CD14-positive monocyte (primary cell): ENCODE results near the gene RRAS. TPM values are rescaled to one million over a fixed set of nuclear protein-coding genes. Genes with fewer than 3 reads are reported as not detected.
A peak's percentile ranks its signal among the peaks of the same experiment; 100 is the strongest.

Source experiments
- DNase-seq, 3 donors: peaks; one replicate each; pipeline ENCODE4 v3.0.0-alpha.2; 2011 to 2022
- H2AFZ ChIP-seq: 2 replicates; pipeline ENCODE4 v1.6.0; 2012; ENCODE audit warnings: mild to moderate bottlenecking, low read depth, low read length, inconsistent platforms; ENCODE audit not compliant: insufficient read depth, poor library complexity, severe bottlenecking
- H3K27ac ChIP-seq, 2 donors: 1 replicate in 1 of 2; 2 replicates in 1 of 2; pipeline ENCODE4 v1.5.1; 2012 to 2013; ENCODE audit warnings: low read length in 2 of 2, control low read depth in 1 of 2, inconsistent platforms in 1 of 2, low read depth in 1 of 2, mild to moderate bottlenecking in 1 of 2
- H3K27me3 ChIP-seq, 2 donors: one replicate each; pipeline versions ENCODE4 v1.6.0 to v1.6.1; 2011 to 2013; ENCODE audit warnings: low read length in 2 of 2; ENCODE audit not compliant: control insufficient read depth in 2 of 2, insufficient read depth in 2 of 2
- H3K36me3 ChIP-seq, 2 donors: replicated peaks in 1 of 2; 1 replicate in 1 of 2; 2 replicates in 1 of 2; pipeline versions ENCODE4 v1.5.1 to v1.6.1; 2012 to 2013; ENCODE audit warnings: low read length in 2 of 2, control low read depth in 1 of 2, inconsistent platforms in 1 of 2, mild to moderate bottlenecking in 1 of 2; ENCODE audit not compliant: insufficient read depth in 2 of 2, control insufficient read depth in 1 of 2
- H3K4me1 ChIP-seq, 2 donors: 1 replicate in 1 of 2; 2 replicates in 1 of 2; pipeline versions ENCODE4 v1.5.1 to v1.6.1; 2012 to 2013; ENCODE audit warnings: low read length in 2 of 2, control low read depth in 1 of 2, inconsistent platforms in 1 of 2, mild to moderate bottlenecking in 1 of 2, moderate library complexity in 1 of 2; ENCODE audit not compliant: insufficient read depth in 2 of 2, control insufficient read depth in 1 of 2
- H3K4me2 ChIP-seq: replicated peaks from 2 replicates; pipeline ENCODE3; 2012; ENCODE audit warnings: low read length, moderate library complexity, mild to moderate bottlenecking; ENCODE audit not compliant: poor library complexity, severe bottlenecking; ENCODE audit errors: extremely low read depth
- H3K4me3 ChIP-seq, 3 experiments: fragments of 200-600 bp in 1 of 3; sonication (generic) in 1 of 3; replicated peaks in 1 of 3; 1 replicate in 2 of 3; 2 replicates in 1 of 3; pipeline ENCODE4 v1.5.1; 2011 to 2013; ENCODE audit warnings: low read length in 3 of 3, mild to moderate bottlenecking in 3 of 3, control low read depth in 2 of 3, low read depth in 2 of 3, inconsistent platforms in 1 of 3, moderate library complexity in 1 of 3
- H3K79me2 ChIP-seq: 2 replicates; pipeline ENCODE4 v1.6.0; 2012; ENCODE audit warnings: mild to moderate bottlenecking, control low read depth, inconsistent platforms, low read length, moderate library complexity; ENCODE audit not compliant: insufficient read depth
- H3K9ac ChIP-seq: 2 replicates; pipeline ENCODE4 v1.6.0; 2017; ENCODE audit warnings: low read length, mild to moderate bottlenecking; ENCODE audit not compliant: insufficient read depth, poor library complexity, severe bottlenecking
- H3K9me3 ChIP-seq, 2 donors: replicated peaks in 1 of 2; 1 replicate in 1 of 2; 2 replicates in 1 of 2; pipeline versions ENCODE4 v1.5.1 to v1.6.1; 2012 to 2013; ENCODE audit warnings: low read length in 2 of 2, control low read depth in 1 of 2; ENCODE audit not compliant: control insufficient read depth in 1 of 2, insufficient read depth in 1 of 2
- H4K20me1 ChIP-seq: 2 replicates; pipeline ENCODE4 v1.6.0; 2012; ENCODE audit warnings: mild to moderate bottlenecking, low read length, control low read depth, moderate library complexity; ENCODE audit not compliant: insufficient read depth
- H3K27ac Mint-ChIP-seq, 7 donors: one replicate each; pipeline ENCODE4 v1.8.0; 2020; ENCODE audit warnings: mild to moderate bottlenecking in 7 of 7, mixed read lengths in 7 of 7, moderate library complexity in 6 of 7, inconsistent platforms in 2 of 7
- H3K27me3 Mint-ChIP-seq, 3 donors: one replicate each; pipeline ENCODE4 v1.8.0; 2021 to 2022; ENCODE audit warnings: low read depth in 3 of 3, mild to moderate bottlenecking in 3 of 3, mixed read lengths in 3 of 3, moderate library complexity in 3 of 3, inconsistent platforms in 1 of 3
- H3K36me3 Mint-ChIP-seq, 2 donors: one replicate each; pipeline ENCODE4 v1.8.0; 2020; ENCODE audit warnings: mixed read lengths in 2 of 2, inconsistent platforms in 1 of 2, mild to moderate bottlenecking in 1 of 2
- H3K4me1 Mint-ChIP-seq: one replicate; pipeline ENCODE4 v1.8.0; 2020; ENCODE audit warnings: mild to moderate bottlenecking, mixed read lengths
- H3K4me3 Mint-ChIP-seq, 2 donors: one replicate each; pipeline ENCODE4 v1.8.0; 2020; ENCODE audit warnings: mild to moderate bottlenecking in 2 of 2, mixed read lengths in 2 of 2, moderate library complexity in 1 of 2
- H3K9me3 Mint-ChIP-seq, 7 donors: one replicate each; pipeline ENCODE4 v1.8.0; 2020 to 2022; ENCODE audit warnings: mixed read lengths in 7 of 7, mild to moderate bottlenecking in 6 of 7, moderate library complexity in 6 of 7, inconsistent platforms in 2 of 7
- WGBS: methylation state at CpG from one replicate; pipeline ENCODE4 v1.1.5; 2013; ENCODE audit warnings: missing lambda C conversion rate; ENCODE audit not compliant: insufficient coverage; 5-methylcytosine and 5-hydroxymethylcytosine counted together
- intact Hi-C, 2 donors: fragments of 100-400 bp; cut with micrococcal nuclease; formaldehyde crosslinking; loops; one replicate each; pipeline versions ENCODE4 v1.15.0 to v1.15.1; 2023
- polyA plus RNA-seq, 3 donors: library from polyadenylated mRNA; depleted of rRNA in 1 of 3; unstranded in 2 of 3; stranded (reverse) in 1 of 3; fragments of 300-500 nt in 2 of 3; fragments of >200 nt in 1 of 3; fragmentation: Illumina TruSeq in 2 of 3; gene quantifications; 1 replicate in 2 of 3; 2 replicates in 1 of 3; pipeline ENCODE4 v1.2.3, GENCODE V29; 2012 to 2021
- TF ChIP-seq, protein P1 (sequence below): fragments of 200-600 bp; IDR thresholded peaks from one replicate; pipeline ENCODE4 v1.8.0; 2022; ENCODE audit warnings: antibody characterized with exemption, mild to moderate bottlenecking

RRAS gene
- polyA plus RNA-seq, 3 donors, result 74.9 to 91.7 (median 80.0) TPM

DNA sequence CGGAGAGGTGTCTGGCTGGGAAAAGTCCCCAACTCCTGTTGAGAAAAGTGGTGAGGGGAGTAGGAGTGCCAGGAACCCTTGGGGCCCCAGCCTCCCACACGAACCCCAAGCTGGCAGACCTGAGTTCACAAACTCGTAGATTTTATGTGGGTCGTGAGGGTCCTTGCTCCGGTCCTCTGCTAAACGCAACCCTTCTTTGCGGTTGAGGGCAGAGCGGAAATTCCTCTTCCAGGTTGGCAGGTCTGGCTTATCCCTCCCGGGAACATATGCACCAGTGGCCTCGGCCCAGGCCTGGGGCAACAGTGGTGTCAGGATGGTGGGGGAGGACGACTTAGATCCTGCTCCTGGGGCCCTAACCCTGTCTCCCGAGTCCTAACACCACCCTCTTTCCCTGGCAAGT lies 23.3 kb upstream of the RRAS start:
- intact Hi-C loops, result loop anchor here in 1 of 2 donors (10.0 kb wide), 1 partner anchor 362 kb away; the partner anchor contains the start of genes VRK3 and ZNF473
- peak overlapping the region in 1 of 2 donors; percentile 20 for H3K27ac ChIP-seq
- H3K4me2 ChIP-seq, result no peak overlapping the region
- H3K9me3 Mint-ChIP-seq, result peaks cover 0 to 4% (median 0%) of the 10 kb centered on the region in 7 donors
- H3K9ac ChIP-seq, result no peak overlapping the region
- H3K36me3 Mint-ChIP-seq, result peaks cover 31 to 48% of the 10 kb centered on the region in 2 donors
- peak overlapping the region in 1 of 3 experiments; percentile 94 for H3K4me3 ChIP-seq
- H3K9me3 ChIP-seq, result no peaks in the 10 kb centered on the region
- peaks cover 45% of the 10 kb centered on the region for H3K79me2 ChIP-seq
- H3K4me1 ChIP-seq, result peaks cover 17 to 35% of the 10 kb centered on the region in 2 donors
- H3K27me3 Mint-ChIP-seq, result no peaks in the 10 kb centered on the region
- H2AFZ ChIP-seq, result no peak overlapping the region
- peak overlapping the region in 5 of 7 donors; percentile 41 to 99 (median 84) for H3K27ac Mint-ChIP-seq
- H3K27me3 ChIP-seq, result no peaks in the 10 kb centered on the region
- H4K20me1 ChIP-seq, result peaks cover 56% of the 10 kb centered on the region
- H3K4me1 Mint-ChIP-seq, result peaks cover 32% of the 10 kb centered on the region
- peaks cover 41 to 51% of the 10 kb centered on the region in 2 donors for H3K36me3 ChIP-seq
- 94% methylated on average over 9 of the region's 12 CpGs for WGBS
- TF ChIP-seq, protein P1, sequence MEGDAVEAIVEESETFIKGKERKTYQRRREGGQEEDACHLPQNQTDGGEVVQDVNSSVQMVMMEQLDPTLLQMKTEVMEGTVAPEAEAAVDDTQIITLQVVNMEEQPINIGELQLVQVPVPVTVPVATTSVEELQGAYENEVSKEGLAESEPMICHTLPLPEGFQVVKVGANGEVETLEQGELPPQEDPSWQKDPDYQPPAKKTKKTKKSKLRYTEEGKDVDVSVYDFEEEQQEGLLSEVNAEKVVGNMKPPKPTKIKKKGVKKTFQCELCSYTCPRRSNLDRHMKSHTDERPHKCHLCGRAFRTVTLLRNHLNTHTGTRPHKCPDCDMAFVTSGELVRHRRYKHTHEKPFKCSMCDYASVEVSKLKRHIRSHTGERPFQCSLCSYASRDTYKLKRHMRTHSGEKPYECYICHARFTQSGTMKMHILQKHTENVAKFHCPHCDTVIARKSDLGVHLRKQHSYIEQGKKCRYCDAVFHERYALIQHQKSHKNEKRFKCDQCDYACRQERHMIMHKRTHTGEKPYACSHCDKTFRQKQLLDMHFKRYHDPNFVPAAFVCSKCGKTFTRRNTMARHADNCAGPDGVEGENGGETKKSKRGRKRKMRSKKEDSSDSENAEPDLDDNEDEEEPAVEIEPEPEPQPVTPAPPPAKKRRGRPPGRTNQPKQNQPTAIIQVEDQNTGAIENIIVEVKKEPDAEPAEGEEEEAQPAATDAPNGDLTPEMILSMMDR, result no peak
- no peak overlapping the region for H3K4me3 Mint-ChIP-seq
- DNase-seq, result no peak

DNA sequence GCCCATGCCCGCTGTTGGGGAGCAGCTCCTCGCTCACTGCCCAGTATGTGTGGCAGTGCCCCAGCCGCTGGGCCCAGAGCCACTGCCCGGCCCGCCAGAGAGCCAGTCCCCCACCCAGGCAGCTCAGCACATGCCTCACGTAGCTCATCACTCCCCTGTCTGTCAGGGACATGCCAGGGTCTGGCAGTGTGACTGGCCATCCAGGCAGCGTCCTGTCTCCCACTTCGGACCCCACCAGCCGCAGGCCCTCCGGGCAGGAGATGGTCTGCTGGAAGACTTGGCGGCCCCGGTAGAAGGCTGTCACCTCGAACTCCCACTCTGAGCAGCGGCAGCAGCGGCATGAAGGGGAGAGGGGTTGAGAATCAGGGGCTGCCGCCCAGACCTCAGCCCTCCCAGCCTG lies 22.1 kb upstream of the RRAS start:
- Histone ChIP-seq H3K4me1 (peaks cover 17 to 31% of the 10 kb centered on the region in 2 donors), H3K27me3 (no peaks in the 10 kb centered on the region), H3K9me3 (no peaks in the 10 kb centered on the region), H3K79me2 (peaks cover 40% of the 10 kb centered on the region), H4K20me1 (peaks cover 58% of the 10 kb centered on the region), H3K4me2 (no peak overlapping the region), H3K4me3 (no peak overlapping the region), H3K36me3 (peaks cover 52 to 63% of the 10 kb centered on the region in 2 donors), H3K27ac (no peak overlapping the region), H3K9ac (no peak overlapping the region), H2AFZ (no peak overlapping the region)
- 98% methylated on average over 8 of the region's 16 CpGs for WGBS
- H3K4me3 Mint-ChIP-seq, result no peak overlapping the region
- H3K9me3 Mint-ChIP-seq, result peaks cover 0 to 4% (median 0%) of the 10 kb centered on the region in 7 donors
- H3K36me3 Mint-ChIP-seq, result peaks cover 41 to 60% of the 10 kb centered on the region in 2 donors
- H3K27me3 Mint-ChIP-seq, result no peaks in the 10 kb centered on the region
- H3K27ac Mint-ChIP-seq, result peak overlapping the region in 1 of 7 donors; percentile 76
- H3K4me1 Mint-ChIP-seq, result peaks cover 26% of the 10 kb centered on the region
- TF ChIP-seq, protein P1, result no peak
- no peak for DNase-seq
- intact Hi-C loops, result loop anchor here in 1 of 2 donors (10.0 kb wide), 1 partner anchor 363 kb away; the partner anchor contains the start of genes VRK3 and ZNF473
